Fibroblast of skin of back (primary cell): ENCODE measurements around the gene TMC2. TPM values are rescaled to one million over a fixed set of nuclear protein-coding genes. Genes with fewer than 3 reads are reported as not detected.
"Not testable (repeated sequence)": the region's sequence is repeated elsewhere in the genome, so short reads cannot be mapped to it uniquely, and the experiment has no call there.

Source experiments
- DNase-seq: peaks from one replicate; pipeline ENCODE4 v3.0.0-alpha.2; 2013
- polyA plus RNA-seq, 2 experiments: library from polyadenylated mRNA; unstranded; fragments of 120-200 nt; gene quantifications; one replicate each; pipeline ENCODE4 v1.2.1, GENCODE V29; 2013; ENCODE audit not compliant: insufficient read length in 2 of 2

TMC2 gene, protein sequence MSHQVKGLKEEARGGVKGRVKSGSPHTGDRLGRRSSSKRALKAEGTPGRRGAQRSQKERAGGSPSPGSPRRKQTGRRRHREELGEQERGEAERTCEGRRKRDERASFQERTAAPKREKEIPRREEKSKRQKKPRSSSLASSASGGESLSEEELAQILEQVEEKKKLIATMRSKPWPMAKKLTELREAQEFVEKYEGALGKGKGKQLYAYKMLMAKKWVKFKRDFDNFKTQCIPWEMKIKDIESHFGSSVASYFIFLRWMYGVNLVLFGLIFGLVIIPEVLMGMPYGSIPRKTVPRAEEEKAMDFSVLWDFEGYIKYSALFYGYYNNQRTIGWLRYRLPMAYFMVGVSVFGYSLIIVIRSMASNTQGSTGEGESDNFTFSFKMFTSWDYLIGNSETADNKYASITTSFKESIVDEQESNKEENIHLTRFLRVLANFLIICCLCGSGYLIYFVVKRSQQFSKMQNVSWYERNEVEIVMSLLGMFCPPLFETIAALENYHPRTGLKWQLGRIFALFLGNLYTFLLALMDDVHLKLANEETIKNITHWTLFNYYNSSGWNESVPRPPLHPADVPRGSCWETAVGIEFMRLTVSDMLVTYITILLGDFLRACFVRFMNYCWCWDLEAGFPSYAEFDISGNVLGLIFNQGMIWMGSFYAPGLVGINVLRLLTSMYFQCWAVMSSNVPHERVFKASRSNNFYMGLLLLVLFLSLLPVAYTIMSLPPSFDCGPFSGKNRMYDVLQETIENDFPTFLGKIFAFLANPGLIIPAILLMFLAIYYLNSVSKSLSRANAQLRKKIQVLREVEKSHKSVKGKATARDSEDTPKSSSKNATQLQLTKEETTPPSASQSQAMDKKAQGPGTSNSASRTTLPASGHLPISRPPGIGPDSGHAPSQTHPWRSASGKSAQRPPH
- not detected for polyA plus RNA-seq (2013, experiment 1 of 2; ENCODE audit: insufficient read length)
- not detected for polyA plus RNA-seq (2013, experiment 2 of 2; ENCODE audit: insufficient read length)

DNA sequence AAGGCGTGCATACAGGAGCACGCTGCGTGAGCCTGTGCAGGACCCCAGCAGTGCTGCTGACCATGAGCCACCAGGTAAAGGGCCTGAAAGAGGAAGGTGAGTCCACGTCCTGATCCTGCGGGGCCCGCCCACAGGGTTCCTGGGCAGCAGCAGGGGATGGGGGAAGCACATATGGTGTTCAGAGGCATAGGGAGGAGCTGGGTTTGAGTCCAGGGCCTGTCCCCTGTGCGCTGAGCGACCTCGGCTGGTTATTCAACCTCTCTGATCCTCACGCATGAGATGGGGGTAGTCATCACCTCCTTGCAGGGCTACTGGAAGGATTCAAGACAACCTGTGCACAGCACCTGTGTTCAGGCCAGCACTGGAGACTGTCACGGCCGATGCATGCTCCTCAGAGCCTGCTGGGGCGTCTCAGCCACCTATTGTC, at the start of gene TMC2:
Gene TMC2 (plus strand): TSS at position 14 of the 427 bp plus-strand sequence. CDS start 49 bp downstream, at position 63.
- no peak for DNase-seq

DNA sequence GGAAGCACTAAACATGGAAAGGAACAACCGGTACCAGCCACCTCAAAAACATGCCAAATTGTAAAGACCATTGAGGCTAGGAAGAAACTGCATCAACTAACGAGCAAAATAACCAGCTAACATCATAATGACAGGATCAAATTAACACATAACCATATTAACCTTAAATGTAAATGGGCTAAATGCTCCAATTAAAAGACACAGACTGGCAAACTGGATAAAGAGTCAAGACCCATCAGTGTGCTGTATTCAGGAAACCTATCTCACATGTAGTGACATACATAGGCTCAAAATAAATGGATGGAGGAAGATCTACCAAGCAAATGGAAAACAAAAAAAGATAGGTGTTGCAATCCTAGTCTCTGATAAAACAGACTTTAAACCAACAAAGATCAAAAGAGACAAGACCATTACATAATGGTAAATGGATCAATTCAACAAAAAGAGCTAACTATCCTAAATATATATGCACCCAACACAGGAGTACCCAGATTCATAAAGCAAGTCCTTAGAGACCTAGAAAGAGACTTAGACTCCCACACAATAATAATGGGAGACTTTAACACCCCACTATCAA, 33.5 kb upstream of the TMC2 start:
- not testable (repeated sequence) for DNase-seq

DNA sequence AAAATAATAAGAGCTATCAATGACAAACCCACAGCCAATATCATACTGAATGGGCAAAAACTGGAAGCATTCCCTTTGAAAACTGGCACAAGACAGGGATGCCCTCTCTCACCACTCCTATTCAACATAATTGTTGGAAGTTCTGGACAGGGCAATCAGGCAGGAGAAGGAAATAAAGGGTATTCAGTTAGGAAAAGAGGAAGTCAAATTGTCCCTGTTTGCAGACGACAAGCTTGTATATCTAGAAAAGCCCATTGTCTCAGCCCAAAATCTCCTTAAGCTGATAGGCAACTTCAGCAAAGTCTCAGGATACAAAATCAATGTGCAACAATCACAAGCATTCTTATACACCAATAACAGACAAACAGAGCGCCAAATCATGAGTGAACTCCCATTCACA, 31.6 kb upstream of the TMC2 start:
- not testable (repeated sequence) for DNase-seq

DNA sequence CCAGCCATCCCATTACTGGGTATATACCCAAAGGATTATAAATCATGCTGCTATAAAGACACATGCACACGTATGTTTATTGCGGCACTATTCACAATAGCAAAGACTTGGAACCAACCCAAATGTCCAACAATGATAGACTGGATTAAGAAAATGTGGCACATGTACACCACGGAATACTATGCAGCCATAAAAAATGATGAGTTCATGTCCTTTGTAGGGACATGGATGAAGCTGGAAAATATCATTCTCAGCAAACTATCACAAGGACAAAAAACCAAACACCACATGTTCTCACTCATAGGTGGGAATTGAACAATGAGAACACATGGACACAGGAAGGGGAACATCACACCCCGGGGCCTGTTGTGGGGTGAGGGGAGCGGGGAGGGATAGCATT, 29.9 kb upstream of the TMC2 start:
- DNase-seq: not testable (repeated sequence)

DNA sequence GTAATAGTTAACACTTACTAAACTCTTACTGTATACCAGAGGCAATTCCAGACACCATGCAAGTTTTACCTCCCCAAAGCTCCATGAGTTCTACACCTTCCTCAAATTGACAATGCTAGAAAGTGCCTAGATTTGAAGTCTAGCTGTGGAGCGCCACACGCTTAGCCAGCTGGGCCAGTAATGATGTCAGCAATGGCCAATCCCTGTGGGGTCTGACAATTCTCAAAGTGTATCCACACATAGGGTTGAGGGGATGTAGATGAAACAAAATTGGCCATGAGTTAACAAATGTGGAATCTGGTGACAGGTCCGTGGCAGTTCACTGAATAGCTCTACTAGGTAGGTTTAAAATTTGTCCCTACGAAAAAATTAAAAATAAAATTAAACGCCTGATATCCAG, 28.9 kb upstream of the TMC2 start:
- DNase-seq: peak; percentile 31

DNA sequence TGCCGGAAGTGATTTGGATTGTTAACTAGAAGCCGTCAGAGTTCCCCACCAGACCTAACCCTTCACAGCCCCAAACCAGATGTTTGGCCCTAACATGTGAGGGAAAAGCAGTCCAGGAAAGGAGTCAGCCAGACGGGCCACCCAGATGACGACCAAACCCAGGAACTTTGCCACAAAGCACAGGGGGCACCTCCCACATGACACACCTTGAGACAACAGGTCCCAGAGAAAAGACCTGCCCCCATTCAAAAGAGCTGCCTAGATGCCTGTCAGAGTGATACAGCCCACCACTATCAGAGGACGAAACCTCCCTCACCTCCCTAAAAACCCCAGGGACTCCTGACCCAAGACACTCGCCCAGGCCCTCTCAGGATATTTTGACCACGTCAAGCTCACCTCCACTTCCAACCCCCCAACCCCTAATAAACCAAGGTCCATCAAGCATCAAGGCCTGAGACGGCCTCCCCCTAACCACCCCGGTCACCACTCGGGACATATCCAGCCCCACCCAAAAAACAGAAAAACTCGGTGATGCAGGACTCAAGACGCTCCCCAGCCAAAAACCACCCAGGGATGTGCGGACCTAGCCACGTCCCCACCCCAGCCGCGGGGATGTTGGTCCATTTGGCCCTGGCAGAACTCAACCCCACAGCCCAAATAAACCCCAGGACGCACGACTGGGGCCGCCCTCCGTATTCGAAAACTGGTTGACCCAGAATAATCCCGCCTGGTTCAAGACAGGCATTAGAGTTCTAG, 28.3 kb upstream of the TMC2 start:
- DNase-seq: peak; percentile 32

DNA sequence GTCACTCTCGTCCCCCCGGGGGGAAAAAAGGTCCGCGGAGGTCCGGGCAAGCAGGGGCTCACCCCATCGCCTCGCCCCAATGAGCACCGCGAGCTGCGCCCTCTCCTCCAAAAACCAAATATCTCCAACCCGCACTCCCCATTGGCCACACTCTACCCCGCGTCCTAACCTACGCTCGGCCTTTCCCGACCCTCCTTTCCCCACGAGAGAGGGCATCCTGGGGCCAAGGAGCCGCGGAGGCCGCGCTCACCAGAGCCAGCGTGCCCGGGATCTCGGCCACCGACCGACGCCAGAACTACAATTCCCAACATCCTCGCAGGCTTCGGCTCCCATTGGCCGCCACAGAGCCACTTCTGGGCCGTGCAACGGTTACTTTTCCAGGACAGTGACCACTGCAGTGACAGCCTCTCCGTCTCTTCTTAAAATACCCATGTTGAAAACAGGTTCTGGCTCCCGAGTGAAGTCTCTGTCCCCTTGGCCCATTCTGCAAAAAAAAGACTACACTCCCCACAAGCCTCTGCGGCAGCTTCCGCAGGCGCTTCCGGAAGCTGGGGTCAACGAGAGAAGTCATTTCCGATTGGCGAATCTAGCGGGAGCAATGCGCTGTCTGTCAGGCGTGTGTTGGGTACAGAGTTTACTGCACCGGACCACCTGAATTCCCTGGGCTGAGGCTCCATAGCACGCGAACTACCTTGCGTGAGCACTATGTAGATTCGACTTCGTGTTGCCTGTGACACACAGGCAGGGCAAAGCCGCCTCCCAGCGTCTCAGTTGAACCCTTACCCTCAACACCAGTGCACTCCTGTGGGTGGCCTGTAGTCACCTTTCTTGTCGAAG, 27.5 kb upstream of the TMC2 start, which contains the start of gene ZNF343:
Gene ZNF343 (minus strand): TSS at position 285 of the 837 bp plus-strand sequence. CDS start 15,020 bp downstream, outside the sequence.
- DNase-seq: peak; percentile 86

DNA sequence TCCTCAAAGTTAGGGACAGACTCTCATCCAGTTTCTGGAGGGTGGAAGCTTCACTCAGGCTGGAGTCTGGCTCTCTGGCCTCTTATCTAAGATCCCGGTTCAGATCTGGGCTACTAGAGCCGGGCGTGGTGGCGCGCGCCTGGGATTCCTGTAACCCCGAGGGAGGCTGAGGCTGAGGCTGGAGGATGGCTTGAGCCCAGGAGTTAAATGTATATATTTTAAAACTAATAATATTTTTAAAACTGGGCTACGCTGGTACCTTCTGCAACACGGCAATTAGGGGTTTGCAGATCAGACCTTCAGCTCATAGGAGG, 26.9 kb upstream of the TMC2 start:
- DNase-seq: peak; percentile 46

DNA sequence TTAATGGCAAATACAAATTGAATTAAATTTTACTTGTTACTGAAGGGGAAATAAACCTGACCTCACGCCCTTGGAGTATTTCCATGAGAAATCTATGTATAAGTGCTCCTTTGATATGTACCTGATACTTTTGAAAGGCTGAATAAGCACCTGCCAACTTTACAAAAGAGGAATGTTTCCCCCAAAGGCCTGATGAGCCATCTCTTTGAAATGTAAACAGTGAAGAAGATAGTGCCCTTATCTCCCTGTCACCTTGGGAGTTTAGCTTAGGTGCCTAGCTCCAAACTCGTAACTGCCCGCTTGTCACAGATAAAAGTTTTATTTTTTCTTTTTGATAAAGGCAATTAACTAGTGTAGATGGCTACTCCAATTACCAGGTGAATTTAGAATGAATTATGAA, 26.6 kb upstream of the TMC2 start:
- no peak for DNase-seq

DNA sequence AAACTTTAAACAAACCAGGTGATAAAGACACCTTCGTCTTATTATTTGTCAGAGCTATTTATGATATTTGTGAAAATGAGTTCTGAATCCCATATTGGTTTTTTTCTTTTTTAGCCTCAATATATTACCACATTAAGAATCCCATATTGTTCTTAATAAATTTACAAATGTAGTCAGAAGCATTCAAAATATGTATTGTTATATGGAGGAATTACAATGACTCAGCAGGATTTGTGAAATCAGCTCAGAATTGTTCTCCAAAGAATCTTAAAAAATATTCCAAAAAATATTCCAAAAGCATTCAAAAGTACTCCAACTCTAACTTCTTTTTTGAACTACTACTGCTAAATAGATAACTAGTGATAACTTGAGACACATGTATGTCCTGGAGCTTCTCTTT, 21.2 kb upstream of the TMC2 start:
- DNase-seq: peak; percentile 24

DNA sequence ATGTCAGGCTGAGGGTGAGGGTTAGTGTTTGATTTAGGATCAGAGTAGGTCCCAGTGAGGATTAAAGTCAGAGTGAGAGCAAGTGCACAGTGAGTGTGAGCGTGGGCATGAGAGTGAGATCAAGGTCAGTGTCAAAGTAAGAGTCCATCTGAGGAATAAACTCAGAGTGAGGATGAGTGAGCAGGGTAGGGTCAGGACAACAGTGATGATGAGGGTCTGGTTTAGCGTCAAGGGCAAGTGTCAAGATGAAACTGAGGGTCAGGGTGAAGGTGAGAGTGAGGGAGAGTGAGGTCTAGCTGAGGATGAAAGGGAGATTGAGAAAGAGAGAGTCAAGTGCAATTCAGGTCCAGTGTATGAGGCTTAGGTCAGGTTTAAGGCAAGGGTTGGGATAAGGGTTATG, 20.0 kb upstream of the TMC2 start:
- no peak for DNase-seq

DNA sequence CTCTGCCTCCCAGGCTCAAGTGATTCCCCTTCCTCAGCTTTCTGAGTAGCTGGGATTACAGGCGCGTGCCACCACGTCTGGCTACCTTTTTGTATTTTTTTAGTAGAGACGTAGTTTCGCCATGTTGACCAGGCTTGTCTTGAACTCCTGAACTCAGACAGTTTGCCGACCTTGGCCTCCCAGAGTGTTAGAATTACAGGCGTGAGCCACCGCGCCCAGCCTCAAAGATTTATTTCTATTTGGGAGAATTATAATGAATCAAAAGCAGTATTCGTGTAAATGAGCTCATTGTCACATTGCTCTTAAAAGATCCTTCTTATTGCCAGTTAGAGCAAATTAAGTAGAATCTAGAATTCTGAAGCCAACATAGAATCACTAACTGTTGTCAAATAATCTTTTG, 18.3 kb upstream of the TMC2 start:
- DNase-seq: no peak

DNA sequence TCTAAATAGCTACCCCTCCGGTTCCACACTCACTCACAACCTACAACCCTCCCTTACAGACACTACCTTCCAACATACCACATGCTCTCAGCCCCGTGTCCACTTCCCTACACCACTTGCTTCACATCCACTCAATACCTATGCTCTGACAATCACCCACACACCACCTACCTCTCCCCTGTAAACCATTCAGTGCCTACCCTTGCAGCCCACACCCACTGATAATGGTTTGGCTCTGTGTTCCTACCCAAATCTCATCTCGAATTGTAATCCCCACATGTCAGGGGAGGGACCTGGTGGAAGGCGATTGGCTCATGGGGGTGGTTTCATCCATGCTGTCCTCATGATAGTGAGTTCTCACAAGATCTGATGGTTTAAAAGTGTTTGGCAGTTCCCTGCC, 17.8 kb upstream of the TMC2 start:
- DNase-seq: no peak

DNA sequence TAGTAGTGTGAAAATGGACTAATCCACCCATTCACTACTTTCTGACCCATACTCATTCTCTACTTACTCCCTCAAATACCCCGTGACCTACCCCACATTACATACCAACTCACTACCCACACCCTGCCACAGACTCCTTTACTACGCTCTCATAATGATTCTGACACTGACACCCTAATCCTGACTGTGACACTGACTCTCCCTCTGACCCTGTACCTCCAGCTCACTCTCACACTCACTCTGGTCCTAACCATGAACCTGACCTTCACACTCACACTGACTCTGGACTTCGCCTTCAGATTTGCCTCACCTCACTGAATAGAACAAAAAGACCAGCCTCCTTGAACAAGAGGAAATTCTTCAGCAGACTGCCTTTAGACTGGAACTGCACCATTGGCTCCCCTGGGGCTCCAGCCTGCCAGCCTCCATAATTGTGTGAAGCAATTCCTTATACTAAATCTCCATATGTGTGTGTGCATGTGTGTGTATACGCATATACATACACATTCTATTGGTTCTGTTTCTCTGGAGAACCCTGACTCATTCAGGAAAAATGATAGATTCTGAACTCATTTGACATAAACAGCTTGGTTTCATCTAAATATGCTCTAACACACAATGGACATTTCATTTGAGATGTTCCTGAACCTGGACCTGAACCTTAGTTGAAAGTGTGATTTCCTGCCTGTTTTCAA, 17.1 kb upstream of the TMC2 start:
- DNase-seq: peak; percentile 68

DNA sequence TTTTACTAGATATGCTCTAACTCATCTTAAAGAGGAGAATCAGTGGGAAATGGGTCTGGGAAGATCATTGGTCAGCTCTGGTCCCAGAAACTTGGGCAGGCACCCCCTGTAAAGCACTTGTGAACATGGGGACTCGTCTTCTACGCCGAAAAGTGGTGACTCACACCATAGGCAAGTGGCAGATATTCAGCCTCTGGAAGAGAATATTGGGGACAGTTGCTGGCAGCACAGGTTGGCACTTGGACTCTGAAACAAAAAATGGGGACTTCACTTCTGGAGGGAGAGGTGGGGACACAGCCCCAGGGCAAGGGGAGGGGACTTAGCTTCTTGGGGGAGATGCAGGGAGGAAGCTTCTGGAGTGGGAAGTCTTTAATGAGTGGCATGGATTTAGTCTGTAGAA, 15.8 kb upstream of the TMC2 start:
- DNase-seq: no peak

DNA sequence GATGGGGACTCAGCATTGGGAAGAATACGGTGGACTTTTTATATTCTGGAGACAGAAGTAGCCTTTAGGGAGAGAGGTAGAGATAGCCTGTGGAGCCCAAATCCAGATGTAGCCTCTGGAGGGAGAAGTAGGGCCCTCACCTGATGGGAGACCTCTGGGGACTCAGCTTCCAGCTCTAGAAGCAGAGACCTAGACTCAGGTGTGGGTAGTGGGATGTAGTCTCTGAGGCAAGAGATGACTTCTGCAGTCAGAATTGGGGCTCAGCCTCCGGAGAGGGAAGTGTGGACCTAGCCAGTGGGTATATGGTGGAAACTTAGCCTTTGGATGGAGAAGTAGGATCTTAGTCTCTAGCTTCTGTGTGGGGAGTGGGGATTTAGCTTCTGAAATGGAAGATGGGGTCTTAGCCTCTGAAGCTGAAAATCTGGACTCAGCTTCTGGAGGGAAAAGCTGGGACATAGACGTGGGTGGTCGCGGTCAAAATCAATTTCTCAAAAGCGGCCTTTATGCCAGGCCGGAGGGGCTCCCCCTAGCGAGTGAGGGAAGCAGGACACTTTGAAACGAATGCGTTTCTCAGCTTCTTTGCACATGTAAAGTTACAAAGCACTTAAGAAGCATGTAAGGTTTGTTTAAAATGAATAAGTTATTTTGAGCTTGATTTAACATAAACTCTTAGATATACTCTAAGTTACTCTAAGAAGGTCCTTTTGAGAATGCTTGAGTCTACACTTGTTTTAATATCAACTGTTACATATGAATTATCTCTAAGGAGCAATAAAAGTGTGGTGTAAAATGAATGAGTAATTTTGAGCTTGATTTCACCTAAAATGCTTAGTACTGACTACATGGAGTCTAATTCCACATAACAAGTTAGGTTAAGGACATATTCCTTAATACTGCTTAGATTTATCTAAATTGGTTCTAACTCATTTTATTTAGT, 14.7 kb upstream of the TMC2 start:
- peak; percentile 35 for DNase-seq

DNA sequence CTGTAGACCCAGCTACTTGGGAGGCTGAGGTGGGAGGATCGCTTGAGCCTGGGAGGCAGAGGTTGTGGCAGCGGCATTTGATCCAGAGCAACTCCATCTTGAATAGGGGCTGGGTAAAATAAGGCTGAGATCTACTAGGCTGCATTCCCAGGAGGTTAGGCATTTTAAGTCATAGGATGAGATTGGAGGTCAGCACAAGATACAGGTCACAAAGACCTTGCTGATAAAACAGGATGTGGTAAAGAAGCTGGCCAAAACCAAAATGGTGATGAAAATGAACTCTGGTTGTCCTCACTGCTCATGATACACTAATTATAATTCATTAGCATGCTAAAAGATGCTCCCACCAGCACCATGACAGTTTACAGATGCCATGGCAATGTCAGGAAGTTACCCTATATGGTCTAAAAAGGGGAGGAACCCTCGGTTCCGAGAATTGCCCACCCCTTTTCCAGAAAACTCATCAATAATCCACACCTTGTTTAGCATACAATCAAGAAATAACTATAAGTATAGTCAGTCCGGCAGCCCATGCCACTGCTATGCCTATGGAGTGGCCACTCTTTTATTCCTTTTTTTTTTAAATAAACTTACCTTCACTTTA, 13.4 kb upstream of the TMC2 start:
- not testable (repeated sequence) for DNase-seq

DNA sequence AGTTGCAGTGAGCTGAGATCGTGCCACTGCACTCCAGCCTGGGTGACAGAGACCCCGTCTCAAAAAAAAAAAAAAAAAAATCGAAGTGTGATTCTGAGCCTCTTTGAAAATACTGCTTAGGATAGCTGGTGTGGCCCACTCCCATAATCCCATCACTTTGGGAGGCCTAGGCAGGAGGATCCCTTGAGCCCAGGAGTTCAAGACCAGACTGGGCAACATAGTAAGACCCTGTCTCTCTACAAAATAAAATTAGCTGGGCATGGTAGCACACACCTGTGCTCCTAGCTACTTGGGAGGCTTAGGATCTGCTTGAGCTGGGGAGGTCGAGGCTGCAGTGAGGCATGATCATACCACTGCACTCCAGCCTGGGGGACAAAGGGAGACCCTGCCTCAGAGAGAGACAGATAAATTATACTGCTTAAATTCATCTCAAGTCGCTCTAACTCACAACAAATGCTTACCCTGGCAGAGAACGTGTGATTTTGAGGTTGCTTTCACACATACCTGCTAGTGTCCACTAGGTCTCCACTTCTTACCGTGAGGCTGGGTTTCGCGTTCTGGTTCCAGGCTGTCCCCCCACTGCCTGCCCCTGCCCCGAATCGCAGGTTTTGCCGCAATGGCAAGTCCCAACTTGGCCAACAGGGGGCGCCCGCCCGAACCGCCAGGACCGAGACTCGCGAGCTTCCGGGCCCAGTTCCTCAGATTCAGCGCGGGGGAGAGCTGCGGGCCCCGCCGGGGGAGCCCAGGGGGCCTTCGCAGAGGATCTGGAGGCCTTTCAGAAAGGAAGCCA, 12.3 kb upstream of the TMC2 start:
- peak; percentile 72 for DNase-seq
